A204.1 (cell line): ENCODE results near the gene APOC3.

ENCODE experiments used
- FAIRE-seq: peaks from 2 replicates; lab custom pipeline; 2012; peaks lifted over from hg19 to GRCh38; lab: Jason Lieb, UNC

Gene APOC3

GRCh38 chr11:116851626-116852025 lies 21.9 kb downstream of the APOC3 start:
- no peak for FAIRE-seq

DNA sequence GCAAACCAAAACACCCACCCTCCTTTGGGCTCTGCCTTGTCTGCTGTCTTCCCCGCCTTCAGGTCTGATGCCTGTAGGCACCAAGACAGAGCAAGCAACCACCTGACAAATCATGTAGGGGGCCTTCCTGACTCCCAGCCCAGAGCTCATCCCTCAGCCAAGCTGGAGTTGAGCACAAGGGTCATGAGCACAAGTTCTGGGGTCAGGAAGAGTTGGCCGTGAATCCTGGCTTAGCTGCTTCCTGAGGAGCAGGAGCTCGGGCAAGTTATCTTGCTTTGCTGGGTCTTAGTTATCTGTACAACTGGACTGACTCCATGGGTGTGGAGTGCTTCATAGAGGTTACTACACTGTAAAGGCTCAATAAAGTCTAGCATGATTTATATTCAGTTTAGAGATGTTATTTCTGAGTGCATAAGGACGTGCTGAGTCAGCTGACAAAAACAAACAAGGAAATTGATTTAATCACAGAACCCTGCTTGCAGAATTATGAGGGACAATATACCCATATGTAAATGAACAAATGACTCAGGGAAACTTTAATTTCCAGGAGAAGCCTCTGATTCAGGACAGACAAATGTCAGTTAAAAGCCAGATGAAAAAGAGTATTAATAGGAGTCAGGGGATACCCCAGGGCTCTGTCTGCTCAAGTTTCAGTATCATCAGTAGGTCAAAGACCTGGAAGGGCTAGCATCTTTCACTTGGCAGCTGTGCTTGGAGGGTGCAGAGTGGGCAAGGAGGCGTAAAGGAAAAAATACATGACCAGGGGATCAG lies 22.7 kb downstream of the APOC3 start:
- no peak for FAIRE-seq

- no peak for FAIRE-seq
Measured at GRCh38 chr11:116853461-116854073, 23.9 kb downstream of the APOC3 start.

DNA sequence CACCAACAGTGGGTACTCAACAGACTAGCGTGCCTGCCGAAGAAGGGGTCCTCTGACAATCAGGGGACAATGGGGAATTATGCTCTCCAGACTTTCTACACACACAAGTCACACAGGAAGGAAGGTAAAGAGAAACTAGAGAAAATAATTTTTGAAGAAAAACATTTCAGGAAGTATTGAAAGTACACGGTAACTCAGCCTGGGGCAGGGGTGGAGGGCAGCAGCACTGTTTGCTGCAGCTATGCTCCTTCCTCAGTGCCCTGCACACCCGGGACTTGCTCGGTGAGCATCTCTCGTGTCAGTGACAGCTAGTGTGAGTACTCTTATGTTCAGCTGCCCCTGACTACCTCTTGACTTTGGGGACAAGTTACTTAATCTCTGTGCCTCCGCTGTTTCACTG lies 25.7 kb downstream of the APOC3 start:
- no peak for FAIRE-seq

- no peak for FAIRE-seq
Measured at GRCh38 chr11:116856423-116856822, 26.7 kb downstream of the APOC3 start.

DNA sequence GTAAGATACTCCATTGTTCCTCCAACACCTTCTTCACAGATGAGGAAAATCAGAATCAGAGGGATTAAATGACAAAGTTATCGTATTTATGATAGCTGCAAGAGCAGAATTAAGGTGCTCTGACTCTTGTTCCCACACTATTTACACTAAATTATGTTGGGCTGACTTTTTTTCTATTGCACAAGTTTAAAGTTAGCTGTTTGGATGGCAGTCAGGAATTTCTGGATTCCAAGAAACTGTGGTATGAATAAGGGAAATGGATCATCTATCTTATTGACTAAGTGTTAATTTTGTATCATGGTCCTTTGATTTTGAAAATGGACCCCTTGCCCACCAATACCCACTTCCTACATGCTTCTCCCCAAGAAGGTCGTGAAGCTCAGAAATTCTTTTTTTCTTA lies 27.6 kb downstream of the APOC3 start:
- FAIRE-seq: no peak

- no peak for FAIRE-seq
Measured at GRCh38 chr11:116857936-116858335, 28.2 kb downstream of the APOC3 start.

GRCh38 chr11:116859175-116859574 lies 29.5 kb downstream of the APOC3 start:
- FAIRE-seq: no peak

DNA sequence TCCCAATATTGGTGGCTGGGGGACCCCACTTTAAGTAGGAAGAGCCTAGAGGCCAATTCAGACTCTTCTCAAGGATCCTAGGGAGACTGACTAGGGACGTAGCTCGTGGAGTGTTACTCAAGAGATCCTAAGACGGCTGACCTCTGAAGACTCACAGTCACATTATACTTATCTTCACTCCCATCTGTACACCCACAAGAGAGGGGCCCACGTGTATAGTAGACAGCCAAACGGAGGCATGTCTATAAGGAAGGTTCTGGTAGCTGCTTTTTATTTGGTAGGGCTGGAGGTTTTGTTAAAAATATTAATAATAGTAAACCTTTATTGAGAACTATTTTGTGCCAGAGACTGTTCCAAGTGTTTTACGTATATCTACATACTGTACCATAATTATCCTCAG lies 30.6 kb downstream of the APOC3 start:
- FAIRE-seq: no peak

- no peak for FAIRE-seq
Measured at GRCh38 chr11:116861539-116861938, 31.8 kb downstream of the APOC3 start.

GRCh38 chr11:116862185-116862584 lies 32.5 kb downstream of the APOC3 start:
- FAIRE-seq: no peak

GRCh38 chr11:116862951-116863350 lies 33.2 kb downstream of the APOC3 start:
- no peak for FAIRE-seq

DNA sequence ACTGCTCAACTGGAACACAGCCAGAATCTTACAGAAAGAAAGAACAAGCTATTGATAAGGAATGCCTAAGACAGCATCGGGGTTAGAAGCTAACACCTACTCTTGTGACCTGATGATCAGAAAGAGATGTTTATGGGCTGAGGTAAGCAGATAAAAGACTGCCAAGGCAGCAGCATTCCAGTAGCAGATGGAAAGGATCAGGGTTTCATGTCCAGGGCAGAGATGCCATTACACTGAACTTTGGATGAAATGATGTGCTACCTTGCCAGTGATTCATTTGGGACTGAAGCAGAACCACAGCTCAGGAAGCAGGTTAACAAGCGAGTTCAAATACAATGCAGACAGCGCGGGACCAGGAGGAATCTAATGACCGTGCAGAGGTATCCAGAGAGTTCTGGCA lies 34.8 kb downstream of the APOC3 start:
- no peak for FAIRE-seq

- FAIRE-seq: no peak
Measured at GRCh38 chr11:116865696-116866095, 36.0 kb downstream of the APOC3 start.

- no peak for FAIRE-seq
Measured at GRCh38 chr11:116866804-116867455, 37.2 kb downstream of the APOC3 start.

DNA sequence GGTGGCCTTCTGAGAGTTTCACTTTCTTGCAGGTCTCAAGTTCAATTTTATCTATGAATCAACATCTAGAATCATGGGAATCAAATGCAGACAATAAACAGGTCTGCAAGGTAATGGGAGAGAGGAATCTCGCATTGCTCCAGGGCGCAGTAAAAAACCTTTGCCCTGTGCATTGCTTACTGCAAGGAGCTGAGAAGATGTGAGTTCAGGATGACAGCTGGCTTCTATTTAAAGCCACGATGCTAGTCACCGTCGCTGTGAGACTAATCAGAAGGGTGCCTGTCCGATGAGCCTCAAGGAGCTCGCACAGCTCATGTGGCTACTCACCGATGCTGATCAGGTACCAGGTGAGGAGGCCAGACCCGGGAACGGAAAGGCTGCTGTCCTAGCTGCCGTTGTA lies 37.9 kb downstream of the APOC3 start:
- FAIRE-seq: no peak

DNA sequence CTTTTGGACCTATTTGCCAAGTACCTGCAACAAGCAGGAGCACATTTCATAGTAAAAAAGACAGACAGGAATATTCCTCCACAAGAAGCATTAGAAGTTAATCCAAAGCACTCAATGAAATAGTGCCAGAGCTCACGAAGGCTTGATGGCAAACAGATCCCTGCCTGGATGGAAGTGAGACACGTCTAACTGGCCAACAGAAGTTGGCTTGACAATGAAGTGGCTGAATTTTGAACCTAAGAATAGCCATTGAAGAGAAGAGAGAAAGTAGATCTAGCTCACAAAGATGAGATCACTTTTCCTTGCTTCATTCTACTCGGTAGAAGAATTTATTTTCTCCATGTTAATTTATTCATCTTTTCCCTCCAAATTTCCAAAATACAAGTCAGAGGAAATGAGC lies 38.4 kb downstream of the APOC3 start:
- no peak for FAIRE-seq

DNA sequence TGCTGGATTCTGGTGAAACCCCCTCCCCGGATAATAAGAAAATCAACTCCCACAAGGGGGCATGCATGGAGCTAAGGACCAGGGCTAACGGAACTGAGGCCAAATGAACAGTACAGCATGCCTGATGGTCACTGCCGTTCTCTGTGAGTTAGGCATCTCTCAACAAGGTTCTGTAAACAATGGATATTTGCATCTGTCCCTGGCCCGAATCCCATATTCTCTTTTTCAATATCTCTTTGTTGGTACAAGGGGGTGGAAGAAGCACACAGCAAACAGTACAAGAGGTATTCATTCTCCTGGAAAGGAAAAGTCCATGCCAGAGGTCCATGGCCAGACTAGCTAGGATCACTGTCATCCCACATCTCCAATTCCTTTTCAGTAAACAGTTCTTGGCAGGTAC lies 39.9 kb downstream of the APOC3 start:
- no peak for FAIRE-seq

GRCh38 chr11:116870054-116870453 lies 40.3 kb downstream of the APOC3 start:
- no peak for FAIRE-seq

DNA sequence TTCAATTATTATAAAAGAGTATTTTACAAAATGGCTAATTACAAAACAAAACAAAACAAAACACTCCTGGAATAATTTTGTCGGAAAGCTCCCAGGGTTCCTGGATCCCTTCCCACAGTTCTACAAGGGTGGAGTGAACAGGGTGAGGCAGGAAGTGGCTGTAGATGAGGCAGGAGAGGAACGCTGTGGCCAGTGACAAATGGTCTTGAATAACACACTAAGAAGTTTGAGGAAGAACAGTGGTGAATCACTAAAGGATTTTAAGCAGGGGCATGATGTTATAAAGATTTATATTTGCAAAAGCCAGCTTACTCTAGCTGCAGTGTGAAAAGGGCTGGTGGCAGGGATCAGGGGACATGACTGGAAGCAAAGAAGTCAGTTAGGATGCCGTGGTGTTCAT lies 41.5 kb downstream of the APOC3 start:
- no peak for FAIRE-seq

GRCh38 chr11:116873381-116873780 lies 43.7 kb downstream of the APOC3 start:
- no peak for FAIRE-seq

- no peak for FAIRE-seq
Measured at GRCh38 chr11:116874251-116874650, 44.5 kb downstream of the APOC3 start.

- no peak for FAIRE-seq
Measured at GRCh38 chr11:116875194-116875593, 45.5 kb downstream of the APOC3 start.

- FAIRE-seq: no peak
Measured at GRCh38 chr11:116876656-116877055, 46.9 kb downstream of the APOC3 start.
